HepG2 (cell line): ENCODE data around the gene HECTD4. TPM values are rescaled to one million over a fixed set of nuclear protein-coding genes. Genes with fewer than 3 reads are reported as not detected.

ENCODE experiments used
- ATAC-seq: fragments of 200-7000 bp; cut with Tn5 transposase; 3 replicates; pipeline ENCODE4 v1.9.1; 2020; ENCODE audit warnings: mild to moderate bottlenecking, moderate library complexity
- BruUV-seq: library from RNA; stranded (reverse); fragments of 400-500 nt; replicated peaks from 2 replicates; lab custom pipeline; 2021; lab: Mats Ljungman, UMichigan
- CTCF ChIA-PET: fragments of 300-600 bp; formaldehyde crosslinking; extraction: SDS; loops from one replicate; lab custom pipeline; 2021; ENCODE audit warnings: low total read pairs, inconsistent platforms, low intra/inter-chr PET ratio; lab: Yijun Ruan, JAX
- POLR2A ChIA-PET: fragments of 350-600 bp; sonication (Branson Sonifier 250); formaldehyde crosslinking; loops from one replicate; lab custom pipeline; 2020; ENCODE audit warnings: antibody characterized with exemption, inconsistent platforms; lab: Yijun Ruan, JAX
- DNase-seq: peaks from one replicate; pipeline ENCODE4 v3.0.0-alpha.2; 2015; ENCODE audit warnings: low spot score
- FAIRE-seq: peaks from 3 replicates; lab custom pipeline; 2011; peaks lifted over from hg19 to GRCh38; lab: Jason Lieb, UNC
- H2AFZ ChIP-seq: one replicate; pipeline ENCODE4 v1.6.1; 2011; ENCODE audit warnings: low read length, inconsistent platforms
- H3K27ac ChIP-seq: fragments of 300-600 bp; 3 replicates; pipeline ENCODE4 v1.8.0; 2011; ENCODE audit warnings: mixed run types, mild to moderate bottlenecking, mixed read lengths, low read length, inconsistent platforms; ENCODE audit not compliant: insufficient read depth; ENCODE audit errors: extremely low read length
- H3K27me3 ChIP-seq, 2 experiments: fragments of 200-600 bp in 1 of 2; 2 replicates in 1 of 2; 3 replicates in 1 of 2; pipeline versions ENCODE4 v1.6.0 to v1.8.0; 2011; ENCODE audit warnings: low read length in 2 of 2, mild to moderate bottlenecking in 2 of 2, moderate library complexity in 2 of 2, inconsistent platforms in 1 of 2; ENCODE audit not compliant: insufficient read depth in 2 of 2, control insufficient read depth in 1 of 2
- H3K36me3 ChIP-seq, 2 experiments: fragments of 200-600 bp in 1 of 2; replicated peaks in 1 of 2; 2 replicates in 1 of 2; 3 replicates in 1 of 2; pipeline versions ENCODE4 v1.5.1 to v1.8.0; 2011; ENCODE audit warnings: low read length in 2 of 2, inconsistent platforms in 1 of 2; ENCODE audit not compliant: insufficient read depth in 2 of 2, control insufficient read depth in 1 of 2
- H3K4me1 ChIP-seq: 2 replicates; pipeline ENCODE4 v1.5.1; 2012; ENCODE audit warnings: low read length, inconsistent platforms; ENCODE audit not compliant: insufficient read depth
- H3K4me2 ChIP-seq: 2 replicates; pipeline ENCODE4 v1.6.0; 2011; ENCODE audit warnings: low read depth, low read length, inconsistent platforms
- H3K4me3 ChIP-seq, 3 experiments: fragments of 200-600 bp in 1 of 3; sonication (generic), shearing (Covaris generic) in 1 of 3; replicated peaks in 1 of 3; 2 replicates each; pipeline ENCODE4 v1.5.1; 2011 to 2016; ENCODE audit warnings: low read length in 3 of 3, inconsistent platforms in 2 of 3, low read depth in 2 of 3, mild to moderate bottlenecking in 2 of 3, control low read depth in 1 of 3, mixed read lengths in 1 of 3; ENCODE audit not compliant: insufficient read depth in 1 of 3
- H3K79me2 ChIP-seq: one replicate; pipeline ENCODE4 v1.6.1; 2011; ENCODE audit warnings: low read length, inconsistent platforms; ENCODE audit not compliant: insufficient read depth
- H3K9ac ChIP-seq: 2 replicates; pipeline ENCODE4 v1.6.0; 2011; ENCODE audit warnings: mild to moderate bottlenecking, low read depth, low read length, inconsistent platforms; ENCODE audit not compliant: insufficient read depth
- H3K9me3 ChIP-seq: 2 replicates; pipeline ENCODE4 v1.5.1; 2012; ENCODE audit warnings: mild to moderate bottlenecking, low read length
- H4K20me1 ChIP-seq: 2 replicates; pipeline ENCODE4 v1.6.0; 2011; ENCODE audit warnings: inconsistent platforms, mild to moderate bottlenecking, low read length, moderate library complexity; ENCODE audit not compliant: insufficient read depth
- FOXA1 ChIP-seq, 2 experiments: fragments of 450-650 bp in 1 of 2; sonication (generic) in 1 of 2; formaldehyde crosslinking in 1 of 2; IDR thresholded peaks; 2 replicates each; pipeline versions ENCODE4 v1.4.0 to v1.6.1; 2016 to 2020; ENCODE audit warnings: missing genetic modification reagents in 1 of 2
- RBFOX2 ChIP-seq: fragments of 200-400 bp; formaldehyde crosslinking; IDR thresholded peaks from 2 replicates; pipeline ENCODE4 v1.6.1; 2017; ENCODE audit warnings: low read depth, mild to moderate bottlenecking, low read length
- ZFP90 ChIP-seq: sonication (generic); formaldehyde crosslinking; IDR thresholded peaks from 2 replicates; pipeline ENCODE4 v1.8.0; 2022; ENCODE audit warnings: missing genetic modification reagents, mild to moderate bottlenecking, inconsistent platforms, borderline replicate concordance
- ZNF549 ChIP-seq: sonication (generic); formaldehyde crosslinking; IDR thresholded peaks from 2 replicates; pipeline ENCODE4 v1.5.0; 2020; ENCODE audit warnings: missing genetic modification reagents
- ZNF644 ChIP-seq: IDR thresholded peaks from 2 replicates; pipeline ENCODE4 v1.6.1; 2016; ENCODE audit warnings: low read depth
- ZNF772 ChIP-seq: sonication (generic); formaldehyde crosslinking; IDR thresholded peaks from 2 replicates; pipeline ENCODE4 v1.5.0; 2020; ENCODE audit warnings: mild to moderate bottlenecking, missing genetic modification reagents
- WGBS: methylation state at CpG from one replicate; pipeline ENCODE4 v1.1.6; 2017; ENCODE audit warnings: low lambda C conversion rate; 5-methylcytosine and 5-hydroxymethylcytosine counted together
- in situ Hi-C: cut with HindIII; loops from 2 replicates; pipeline ENCODE4 v1.10.0; 2017; ENCODE audit warnings: low pct_unique_long_range_greater_than_20kb; ENCODE audit not compliant: extremely low pct_ligation_motif_present
- intact Hi-C: fragments of 100-400 bp; cut with micrococcal nuclease; formaldehyde crosslinking; loops from one replicate; pipeline ENCODE4 v1.10.0; 2022; ENCODE audit not compliant: unreplicated experiment
- polyA plus RNA-seq, 8 experiments: library from polyadenylated mRNA; depleted of rRNA in 3 of 8; stranded (reverse) in 7 of 8; unstranded in 1 of 8; fragments of >200 nt; fragmentation: Illumina TruSeq in 4 of 8; extraction: Trizol in 4 of 8; gene quantifications; 2 replicates each; pipeline versions ENCODE4 v1.2.1 to v1.2.3, GENCODE V29; 2011 to 2016; ENCODE audit warnings: low read depth in 4 of 8, missing spikeins in 1 of 8, mixed read lengths in 1 of 8; ENCODE audit not compliant: insufficient read depth in 1 of 8
- total RNA-seq, 5 experiments: library from RNA; depleted of rRNA; stranded (reverse); fragments of >200 nt; fragmentation: Illumina TruSeq; extraction: Trizol; gene quantifications; 2 replicates each; pipeline ENCODE4 v1.2.3, GENCODE V29; 2016; ENCODE audit warnings: low read depth in 1 of 5
- TF ChIP-seq, protein P1 (sequence below): sonication (generic); formaldehyde crosslinking; conservative IDR thresholded peaks from 2 replicates; pipeline ENCODE4 v1.8.0; 2022; ENCODE audit warnings: mild to moderate bottlenecking, moderate library complexity, missing genetic modification reagents
- TF ChIP-seq, protein P2 (sequence below): fragments of 450-650 bp; IDR thresholded peaks from 2 replicates; pipeline ENCODE4 v1.6.1; 2017; ENCODE audit warnings: mild to moderate bottlenecking
- TF ChIP-seq, protein P3 (sequence below): sonication (generic); formaldehyde crosslinking; conservative IDR thresholded peaks from 2 replicates; pipeline ENCODE4 v1.4.0; 2020; ENCODE audit warnings: missing genetic modification reagents
- TF ChIP-seq, protein P4 (sequence below): IDR thresholded peaks from 2 replicates; pipeline ENCODE4 v1.6.1; 2012; ENCODE audit warnings: low read length, improper control_type of control experiment
- TF ChIP-seq, protein P5 (sequence below): sonication (generic); formaldehyde crosslinking; IDR thresholded peaks from 2 replicates; pipeline ENCODE4 v1.8.1; 2023; ENCODE audit warnings: mild to moderate bottlenecking, moderate library complexity, missing genetic modification reagents

The HECTD4 gene
- total and polyA plus RNA-seq, 2 of the 13 experiments (the other 11 are each of a cell fraction or from before 2014, with no cell fraction given), result 9.0 to 11.4 TPM

DNA sequence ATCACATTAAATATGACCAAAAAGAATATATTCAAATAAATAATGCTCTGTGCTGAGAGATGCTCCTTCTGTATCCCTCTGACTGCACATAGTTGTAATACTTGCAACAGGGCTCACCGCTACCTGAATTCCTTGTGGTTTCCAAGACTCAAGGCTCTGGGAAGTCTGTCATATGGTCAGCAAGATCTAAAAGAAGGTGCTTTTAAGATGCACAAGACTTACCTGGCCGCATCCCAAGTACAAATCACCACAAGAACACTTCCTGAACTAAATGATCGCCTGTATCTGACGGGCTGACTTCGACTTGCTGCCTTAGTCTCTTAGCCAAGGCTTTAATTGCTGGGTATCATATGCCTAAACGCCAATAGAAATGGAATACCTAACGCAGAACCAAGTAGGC is 67.2 kb downstream of the HECTD4 start:
- Histone ChIP-seq H3K4me3 (no peak overlapping the region), H3K4me1 (0 out of 2 replicates have a peak, but pooled peaks cover 7% of the 10 kb centered on the region), H3K27ac (no peak overlapping the region), H2AFZ (no peak overlapping the region), H3K4me2 (no peak overlapping the region), H3K9me3 (no peaks in the 10 kb centered on the region), H3K9ac (no peak overlapping the region), H3K27me3 (no peaks in the 10 kb centered on the region), H3K36me3 (peaks cover 1 to 14% of the 10 kb centered on the region in 2 experiments; a peak in 1 of 5 replicates), H3K79me2 (no peaks in the 10 kb centered on the region), H4K20me1 (no peaks in the 10 kb centered on the region)
- no peak for FAIRE-seq
- POLR2A ChIA-PET, result no interaction called here
- no TSS peak for BruUV-seq
- WGBS, result 97% methylated on average over 7 of the region's 7 CpGs
- in situ Hi-C loops, result no loop called here
- TF ChIP-seq RBFOX2, result no peak
- TF ChIP-seq, protein P1, sequence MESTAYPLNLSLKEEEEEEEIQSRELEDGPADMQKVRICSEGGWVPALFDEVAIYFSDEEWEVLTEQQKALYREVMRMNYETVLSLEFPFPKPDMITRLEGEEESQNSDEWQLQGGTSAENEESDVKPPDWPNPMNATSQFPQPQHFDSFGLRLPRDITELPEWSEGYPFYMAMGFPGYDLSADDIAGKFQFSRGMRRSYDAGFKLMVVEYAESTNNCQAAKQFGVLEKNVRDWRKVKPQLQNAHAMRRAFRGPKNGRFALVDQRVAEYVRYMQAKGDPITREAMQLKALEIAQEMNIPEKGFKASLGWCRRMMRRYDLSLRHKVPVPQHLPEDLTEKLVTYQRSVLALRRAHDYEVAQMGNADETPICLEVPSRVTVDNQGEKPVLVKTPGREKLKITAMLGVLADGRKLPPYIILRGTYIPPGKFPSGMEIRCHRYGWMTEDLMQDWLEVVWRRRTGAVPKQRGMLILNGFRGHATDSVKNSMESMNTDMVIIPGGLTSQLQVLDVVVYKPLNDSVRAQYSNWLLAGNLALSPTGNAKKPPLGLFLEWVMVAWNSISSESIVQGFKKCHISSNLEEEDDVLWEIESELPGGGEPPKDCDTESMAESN (CRISPR knock-in tag), result no peak
- TF ChIP-seq, protein P2, sequence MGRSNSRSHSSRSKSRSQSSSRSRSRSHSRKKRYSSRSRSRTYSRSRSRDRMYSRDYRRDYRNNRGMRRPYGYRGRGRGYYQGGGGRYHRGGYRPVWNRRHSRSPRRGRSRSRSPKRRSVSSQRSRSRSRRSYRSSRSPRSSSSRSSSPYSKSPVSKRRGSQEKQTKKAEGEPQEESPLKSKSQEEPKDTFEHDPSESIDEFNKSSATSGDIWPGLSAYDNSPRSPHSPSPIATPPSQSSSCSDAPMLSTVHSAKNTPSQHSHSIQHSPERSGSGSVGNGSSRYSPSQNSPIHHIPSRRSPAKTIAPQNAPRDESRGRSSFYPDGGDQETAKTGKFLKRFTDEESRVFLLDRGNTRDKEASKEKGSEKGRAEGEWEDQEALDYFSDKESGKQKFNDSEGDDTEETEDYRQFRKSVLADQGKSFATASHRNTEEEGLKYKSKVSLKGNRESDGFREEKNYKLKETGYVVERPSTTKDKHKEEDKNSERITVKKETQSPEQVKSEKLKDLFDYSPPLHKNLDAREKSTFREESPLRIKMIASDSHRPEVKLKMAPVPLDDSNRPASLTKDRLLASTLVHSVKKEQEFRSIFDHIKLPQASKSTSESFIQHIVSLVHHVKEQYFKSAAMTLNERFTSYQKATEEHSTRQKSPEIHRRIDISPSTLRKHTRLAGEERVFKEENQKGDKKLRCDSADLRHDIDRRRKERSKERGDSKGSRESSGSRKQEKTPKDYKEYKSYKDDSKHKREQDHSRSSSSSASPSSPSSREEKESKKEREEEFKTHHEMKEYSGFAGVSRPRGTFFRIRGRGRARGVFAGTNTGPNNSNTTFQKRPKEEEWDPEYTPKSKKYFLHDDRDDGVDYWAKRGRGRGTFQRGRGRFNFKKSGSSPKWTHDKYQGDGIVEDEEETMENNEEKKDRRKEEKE, result no peak
- TF ChIP-seq, protein P3, sequence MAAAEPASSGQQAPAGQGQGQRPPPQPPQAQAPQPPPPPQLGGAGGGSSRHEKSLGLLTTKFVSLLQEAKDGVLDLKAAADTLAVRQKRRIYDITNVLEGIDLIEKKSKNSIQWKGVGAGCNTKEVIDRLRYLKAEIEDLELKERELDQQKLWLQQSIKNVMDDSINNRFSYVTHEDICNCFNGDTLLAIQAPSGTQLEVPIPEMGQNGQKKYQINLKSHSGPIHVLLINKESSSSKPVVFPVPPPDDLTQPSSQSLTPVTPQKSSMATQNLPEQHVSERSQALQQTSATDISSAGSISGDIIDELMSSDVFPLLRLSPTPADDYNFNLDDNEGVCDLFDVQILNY (CRISPR knock-in tag), result no peak
- TF ChIP-seq FOXA1 (IDR thresholded peaks at IDR 0.05), result no peak
- TF ChIP-seq FOXA1 (CRISPR knock-in tag; IDR thresholded peaks at IDR 0.05), result no peak
- TF ChIP-seq ZNF644 (CRISPR knock-in tag), result no peak
- no peak for TF ChIP-seq ZNF772 (CRISPR knock-in tag)
- TF ChIP-seq, protein P4, sequence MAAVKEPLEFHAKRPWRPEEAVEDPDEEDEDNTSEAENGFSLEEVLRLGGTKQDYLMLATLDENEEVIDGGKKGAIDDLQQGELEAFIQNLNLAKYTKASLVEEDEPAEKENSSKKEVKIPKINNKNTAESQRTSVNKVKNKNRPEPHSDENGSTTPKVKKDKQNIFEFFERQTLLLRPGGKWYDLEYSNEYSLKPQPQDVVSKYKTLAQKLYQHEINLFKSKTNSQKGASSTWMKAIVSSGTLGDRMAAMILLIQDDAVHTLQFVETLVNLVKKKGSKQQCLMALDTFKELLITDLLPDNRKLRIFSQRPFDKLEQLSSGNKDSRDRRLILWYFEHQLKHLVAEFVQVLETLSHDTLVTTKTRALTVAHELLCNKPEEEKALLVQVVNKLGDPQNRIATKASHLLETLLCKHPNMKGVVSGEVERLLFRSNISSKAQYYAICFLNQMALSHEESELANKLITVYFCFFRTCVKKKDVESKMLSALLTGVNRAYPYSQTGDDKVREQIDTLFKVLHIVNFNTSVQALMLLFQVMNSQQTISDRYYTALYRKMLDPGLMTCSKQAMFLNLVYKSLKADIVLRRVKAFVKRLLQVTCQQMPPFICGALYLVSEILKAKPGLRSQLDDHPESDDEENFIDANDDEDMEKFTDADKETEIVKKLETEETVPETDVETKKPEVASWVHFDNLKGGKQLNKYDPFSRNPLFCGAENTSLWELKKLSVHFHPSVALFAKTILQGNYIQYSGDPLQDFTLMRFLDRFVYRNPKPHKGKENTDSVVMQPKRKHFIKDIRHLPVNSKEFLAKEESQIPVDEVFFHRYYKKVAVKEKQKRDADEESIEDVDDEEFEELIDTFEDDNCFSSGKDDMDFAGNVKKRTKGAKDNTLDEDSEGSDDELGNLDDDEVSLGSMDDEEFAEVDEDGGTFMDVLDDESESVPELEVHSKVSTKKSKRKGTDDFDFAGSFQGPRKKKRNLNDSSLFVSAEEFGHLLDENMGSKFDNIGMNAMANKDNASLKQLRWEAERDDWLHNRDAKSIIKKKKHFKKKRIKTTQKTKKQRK, result no peak
- TF ChIP-seq ZNF549 (CRISPR knock-in tag), result no peak
- TF ChIP-seq, protein P5, sequence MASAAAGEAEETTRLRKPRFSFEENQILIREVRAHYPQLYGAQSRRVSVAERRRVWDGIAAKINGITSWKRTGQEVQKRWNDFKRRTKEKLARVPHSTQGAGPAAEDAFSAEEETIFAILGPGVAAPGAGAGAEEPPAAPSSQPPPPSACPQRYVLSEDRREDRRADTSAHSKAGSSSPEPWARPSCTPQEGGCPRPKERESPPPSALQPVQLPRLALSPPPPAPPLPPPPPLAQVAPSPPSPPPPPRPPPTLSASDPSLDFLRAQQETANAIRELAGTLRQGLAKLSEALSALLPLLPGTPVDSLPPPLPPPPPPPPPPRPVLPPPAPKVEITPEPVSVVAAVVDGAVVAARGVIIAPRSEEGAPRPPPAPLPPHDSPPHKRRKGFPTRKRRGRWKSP (CRISPR knock-in tag), result no peak
- no peak for TF ChIP-seq ZFP90 (CRISPR knock-in tag)
- TF ChIP-seq, all 625 proteins: peak for 0
- ATAC-seq, result no peak
- CTCF ChIA-PET, result no interaction called here
- no peak for DNase-seq
- intact Hi-C loops, result no loop called here
